Heart right ventricle (tissue), 16 donors: ENCODE measurements around the gene MUC4. TPM values are rescaled to one million over a fixed set of nuclear protein-coding genes. Genes with fewer than 3 reads are reported as not detected.
"Not testable (repeated sequence)": the region's sequence is repeated elsewhere in the genome, so short reads cannot be mapped to it uniquely, and the experiment has no call there.

ENCODE experiments used
- ATAC-seq, 8 donors: fragments of 200-7000 bp; cut with Tn5 transposase; one replicate each; pipeline ENCODE4 v1.9.1; 2020; ENCODE audit warnings: mild to moderate bottlenecking in 8 of 8, moderate library complexity in 8 of 8, moderate number of reproducible peaks in 1 of 8
- DNase-seq, 2 donors: peaks; one replicate each; pipeline ENCODE4 v3.0.0-alpha.2; 2020
- H3K27ac ChIP-seq, 10 donors: fragments of 200-600 bp; sonication (generic) in 2 of 10; one replicate each; pipeline versions ENCODE4 v1.5.0 to v1.8.0; 2020 to 2022; ENCODE audit warnings: mild to moderate bottlenecking in 3 of 10
- H3K27me3 ChIP-seq, 7 donors: fragments of 200-600 bp; one replicate each; pipeline ENCODE4 v1.8.0; 2021 to 2022; ENCODE audit warnings: mild to moderate bottlenecking in 2 of 7
- H3K36me3 ChIP-seq, 9 donors: fragments of 200-600 bp; sonication (generic) in 1 of 9; one replicate each; pipeline versions ENCODE4 v1.5.0 to v1.8.0; 2020 to 2022; ENCODE audit warnings: mild to moderate bottlenecking in 2 of 9
- H3K4me1 ChIP-seq, 9 donors: fragments of 200-600 bp; sonication (generic) in 1 of 9; one replicate each; pipeline versions ENCODE4 v1.5.0 to v1.8.0; 2020 to 2022; ENCODE audit warnings: mild to moderate bottlenecking in 4 of 9
- H3K4me3 ChIP-seq, 10 donors: fragments of 200-600 bp; sonication (generic) in 2 of 10; one replicate each; pipeline versions ENCODE4 v1.5.0 to v1.8.0; 2020 to 2022; ENCODE audit warnings: mild to moderate bottlenecking in 7 of 10, moderate library complexity in 2 of 10
- H3K9me3 ChIP-seq, 11 donors: fragments of 200-600 bp in 10 of 11; sonication (generic) in 2 of 11; one replicate each; pipeline versions ENCODE4 v1.5.0 to v1.8.0; 2013 to 2022; ENCODE audit warnings: mild to moderate bottlenecking in 2 of 11, control low read depth in 1 of 11, moderate library complexity in 1 of 11
- CTCF ChIP-seq, 9 donors: fragments of 200-600 bp; sonication (generic) in 2 of 9; IDR thresholded peaks; one replicate each; pipeline versions ENCODE4 v1.5.0 to v1.8.0; 2021 to 2022; ENCODE audit warnings: antibody characterized with exemption in 9 of 9, mild to moderate bottlenecking in 5 of 9, moderate library complexity in 1 of 9
- whole genome bisulfite sequencing, 2 donors: extraction: QIAGEN DNeasy Blood & Tissue Kit; methylation state at CpG; one replicate each; pipeline ENCODE4 v1.1.7; 2013; ENCODE audit warnings: inconsistent platforms in 1 of 2; 5-methylcytosine and 5-hydroxymethylcytosine counted together
- intact Hi-C, 10 donors: fragments of 100-400 bp; cut with DNase I; formaldehyde crosslinking; loops; one replicate each; pipeline versions ENCODE4 v1.11.1 to v1.14.2; 2022
- polyA plus RNA-seq, 2 donors: library from polyadenylated mRNA; stranded (reverse); fragments of 200-250 nt; gene quantifications; one replicate each; pipeline ENCODE4 v1.2.3, GENCODE V29; 2013
- total RNA-seq, 10 donors: library from RNA; stranded (reverse); fragmentation: NEBNext Ultra II Directional in 3 of 10; extraction: Animal tissue kit (Norgen Biotek cat#: 25700) in 3 of 10; gene quantifications; one replicate each; pipeline versions ENCODE4 v1.2.1 to v1.2.4, GENCODE V29; 2021 to 2023
- donor health status: Arrhythmogenic right ventricular cardiomyopathy.
- donor health status: ischemic (EF 13 %, LVEDD 7.1; RV severe dilation, severe dysfunction).
- donor health status: healthy with polysubstance abuse.
- donor health status: DM: no; HTN: yes; CAD: no.
- donor health status: DM: no; HTN: no; CAD: no.
- donor health status: ischemic (EF 25% LVEDD 6.9; RV normal size, moderate dysfunction).
- donor health status: ischemic (EF 25% LVEDD 5.7; RV mildly dilated, moderate dysfunction).
- donor health status: healthy.
- donor health status: DM: yes; HTN: yes; CAD: no.
- donor health status: Ischemic cardiomyopathy.
- donor health status: ischemic (EF 35%, LVEDD 5.7; RV mildly dilated, moderate dysfunction).
- donor health status: nonischemic (EF 11% LVEDD 7.7; RV severe dilation, severe dysfunction).
- donor health status: DM: yes; HTN: yes; CAD: no.
- donor health status: PGD.
- donor health status: ischemic (EF 29% LVEDD 5.4; RV normal size, mild dysfunction).
- donor health status: nonischemic (EF 23%, LVEDD 6.1; RV moderate dilation, normal function).

The MUC4 gene
- total and polyA plus RNA-seq, 12 donors = 0.01 TPM; not detected in 11

- DNase-seq = no peak
- H3K27me3 ChIP-seq = peaks cover 0 to 27% (median 7%) of the 10 kb centered on the region in 7 donors
- H3K4me3 ChIP-seq = no peak overlapping the region
- H3K36me3 ChIP-seq = no peaks in the 10 kb centered on the region
- H3K9me3 ChIP-seq = no peaks in the 10 kb centered on the region
- peaks cover 0 to 9% (median 0%) of the 10 kb centered on the region in 9 donors for H3K4me1 ChIP-seq
- no peak for TF ChIP-seq CTCF (IDR thresholded peaks at IDR 0.05)
- no peak overlapping the region for H3K27ac ChIP-seq
- 76 to 78% methylated on average over 8 of the region's 8 CpGs for WGBS, 2 donors
- no peak for ATAC-seq
- intact Hi-C loops = loop anchor here in 1 of 10 donors (10.0 kb wide), 1 partner anchor 122 kb away; no protein-coding TSS in a partner anchor
These were observed 65.4 kb downstream of the MUC4 start for GRCh38 chr3:195746346-195746745.

GRCh38 chr3:195744437-195744836, 67.3 kb downstream of the MUC4 start:
- TF ChIP-seq CTCF (IDR thresholded peaks at IDR 0.05) = no peak
- H3K4me3 ChIP-seq = no peak overlapping the region
- intact Hi-C loops = loop anchor here in 4 of 10 donors (2.0 to 10.0 kb wide), 2 partner anchors 16 to 120 kb away; no protein-coding TSS in a partner anchor

DNA sequence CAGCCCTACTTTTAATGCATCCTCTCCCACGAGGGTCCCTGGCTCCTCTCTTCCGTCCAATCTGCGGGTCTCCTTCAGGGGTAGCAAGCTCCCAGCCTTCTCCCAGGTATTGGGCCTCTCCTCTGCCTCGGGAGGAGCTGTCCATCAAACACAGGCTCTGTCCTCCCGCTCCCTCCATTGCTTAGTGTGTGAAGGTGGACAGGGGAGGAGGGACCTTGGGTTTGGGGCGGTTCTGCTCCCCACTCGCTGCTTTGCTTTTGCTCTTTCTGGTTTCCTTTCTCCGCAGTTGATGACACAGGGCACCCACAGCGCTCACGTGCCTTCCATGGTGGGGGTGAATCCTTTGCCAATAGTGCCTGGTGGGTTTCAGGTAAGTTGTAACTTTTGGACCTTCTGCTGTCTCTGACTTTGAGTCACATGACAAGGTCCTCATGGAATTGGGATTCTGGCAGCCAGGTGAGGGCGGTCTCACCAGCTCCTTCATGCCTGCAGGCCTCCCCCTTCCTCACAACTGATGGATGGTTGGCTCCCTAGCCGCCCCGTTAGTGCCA, 72.1 kb downstream of the MUC4 start:
- Histone ChIP-seq H3K4me3 (no peak overlapping the region), H3K27ac (no peak overlapping the region), H3K27me3 (peaks cover 0 to 24% (median 0%) of the 10 kb centered on the region in 7 donors), H3K36me3 (peaks cover 0 to 29% (median 0%) of the 10 kb centered on the region in 9 donors), H3K4me1 (no peaks in the 10 kb centered on the region), H3K9me3 (no peaks in the 10 kb centered on the region)
- intact Hi-C loops = loop anchor here in 2 of 10 donors (5.0 to 10.0 kb wide), 2 partner anchors 42 to 115 kb away; no protein-coding TSS in a partner anchor
- no peak for ATAC-seq
- WGBS, 2 donors = 79 to 90% methylated on average over 12 to 13 of the region's 13 CpGs
- no peak for DNase-seq
- TF ChIP-seq CTCF (IDR thresholded peaks at IDR 0.05) = no peak

More at GRCh38 chr3:195744437-195744836, 67.3 kb downstream of the MUC4 start:
- no peaks in the 10 kb centered on the region for H3K9me3 ChIP-seq
- ATAC-seq = no peak
- WGBS, 2 donors = 70 to 82% methylated on average over 4 of the region's 4 CpGs
- H3K36me3 ChIP-seq = no peaks in the 10 kb centered on the region
- peaks cover 0 to 38% (median 7%) of the 10 kb centered on the region in 7 donors for H3K27me3 ChIP-seq
- peaks cover 0 to 9% (median 0%) of the 10 kb centered on the region in 9 donors for H3K4me1 ChIP-seq
- no peak overlapping the region for H3K27ac ChIP-seq
- no peak for DNase-seq

DNA sequence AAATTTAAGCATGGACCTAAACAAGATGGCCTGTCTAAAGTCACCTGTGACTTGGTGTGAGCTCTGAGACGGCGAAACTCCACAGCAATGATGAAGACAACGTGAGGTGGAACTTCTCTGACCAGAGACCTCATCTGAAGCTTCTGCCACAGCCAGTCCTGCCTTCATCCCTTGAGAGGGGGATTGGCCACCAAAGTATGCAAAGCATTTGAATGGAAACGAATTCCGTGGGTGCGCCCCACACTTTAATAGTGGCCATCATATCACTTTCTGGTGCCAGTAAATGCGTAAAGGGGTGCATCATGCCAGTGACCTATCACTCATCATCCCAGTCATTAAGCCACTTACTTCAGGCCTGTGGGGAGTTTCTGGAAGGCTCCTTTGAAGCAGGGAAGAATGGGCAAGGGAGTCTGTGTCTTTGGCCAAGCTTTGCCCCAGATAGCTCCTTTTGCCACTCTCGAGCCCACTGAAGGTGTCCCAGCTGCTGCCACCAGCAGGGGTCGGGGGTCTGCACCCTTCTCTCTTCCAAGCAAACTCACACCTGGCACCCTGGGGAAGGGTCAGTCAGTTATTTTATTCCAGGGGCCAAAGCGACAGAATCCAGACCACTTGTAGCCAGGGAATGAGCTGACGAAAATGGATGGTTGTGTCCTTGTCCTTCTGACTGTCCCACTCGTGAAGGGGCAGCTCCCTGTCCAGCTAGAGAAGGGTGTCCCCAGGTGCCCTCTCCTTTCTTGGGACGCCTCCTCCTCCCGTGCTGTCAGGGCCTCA, 73.3 kb downstream of the MUC4 start:
- intact Hi-C loops = loop anchor here in 1 of 10 donors (5.0 kb wide), 1 partner anchor 41 kb away; no protein-coding TSS in a partner anchor
- ATAC-seq (no peak), DNase-seq (no peak)
- Histone ChIP-seq H3K4me3 (no peak overlapping the region), H3K27me3 (peaks cover 0 to 24% (median 0%) of the 10 kb centered on the region in 7 donors), H3K9me3 (no peaks in the 10 kb centered on the region), H3K4me1 (no peaks in the 10 kb centered on the region), H3K27ac (no peak overlapping the region), H3K36me3 (peaks cover 0 to 32% (median 0%) of the 10 kb centered on the region in 9 donors)
- 83 to 87% methylated on average over 14 of the region's 14 CpGs for WGBS, 2 donors
- no peak for TF ChIP-seq CTCF (IDR thresholded peaks at IDR 0.05)

- H3K27ac ChIP-seq, H3K9me3 ChIP-seq, ATAC-seq, H3K4me1 ChIP-seq, DNase-seq, H3K4me3 ChIP-seq: not testable (repeated sequence)
- Histone ChIP-seq H3K27me3 (peaks cover 0 to 24% (median 0%) of the 10 kb centered on the region in 7 donors), H3K36me3 (peaks cover 0 to 39% (median 0%) of the 10 kb centered on the region in 9 donors)
- intact Hi-C loops = loop anchor here in 1 of 10 donors (5.0 kb wide), 1 partner anchor 40 kb away; no protein-coding TSS in a partner anchor
- WGBS, 2 donors = 85 to 86% methylated on average over 6 of the region's 6 CpGs
These were observed 73.9 kb downstream of the MUC4 start for GRCh38 chr3:195737782-195738181.
